GM18858 (cell line): ENCODE data around the gene PRR32.
"Not testable (repeated sequence)": the region's sequence is repeated elsewhere in the genome, so short reads cannot be mapped to it uniquely, and the experiment has no call there.

Experiments
- ATAC-seq: cut with Tn5 transposase; IDR thresholded peaks from one replicate; pipeline ENCODE4 v1.9.1; 2021; ENCODE audit not compliant: unreplicated experiment

Gene PRR32

GRCh38 chrX:126819429-126819828, at the start of gene PRR32:
PRR32 (plus strand) TSS chrX:126819729; CDS start chrX:126819844, 115 bp downstream.
- ATAC-seq: no peak

- ATAC-seq: peak; percentile 97
These were observed 49.4 kb upstream of the PRR32 start for GRCh38 chrX:126770179-126770578.

- no peak for ATAC-seq
These were observed 34.0 kb upstream of the PRR32 start for GRCh38 chrX:126785539-126785938.

GRCh38 chrX:126799059-126799458, 20.5 kb upstream of the PRR32 start:
- no peak for ATAC-seq

GRCh38 chrX:126806784-126807183, 12.7 kb upstream of the PRR32 start:
- ATAC-seq: not testable (repeated sequence)

GRCh38 chrX:126815806-126816205, 3.7 kb upstream of the PRR32 start:
- ATAC-seq: no peak

GRCh38 chrX:126820700-126821420, 1.3 kb downstream of the PRR32 start:
- ATAC-seq: no peak

- no peak for ATAC-seq
These were observed 4.9 kb downstream of the PRR32 start for GRCh38 chrX:126824338-126825007.

- no peak for ATAC-seq
These were observed 6.2 kb downstream of the PRR32 start for GRCh38 chrX:126825566-126826193.

GRCh38 chrX:126836186-126836585, 16.7 kb downstream of the PRR32 start:
- ATAC-seq: no peak

GRCh38 chrX:126847143-126847542, 27.6 kb downstream of the PRR32 start:
- ATAC-seq: no peak

- ATAC-seq: no peak
These were observed 36.5 kb downstream of the PRR32 start for GRCh38 chrX:126855839-126856524.
